H9 (cell line): ENCODE measurements around the gene CHPT1. TPM values are rescaled to one million over a fixed set of nuclear protein-coding genes. Genes with fewer than 3 reads are reported as not detected.
A peak's percentile ranks its signal among the peaks of the same experiment; 100 is the strongest.

Experiments used
- DNase-seq: peaks from one replicate; pipeline ENCODE4 v3.0.0-alpha.2; 2017
- H2AFZ ChIP-seq: one replicate; pipeline ENCODE4 v1.6.1; 2013; ENCODE audit warnings: mild to moderate bottlenecking, low read length, control low read depth, moderate library complexity
- H2AK5ac ChIP-seq: 2 replicates; pipeline ENCODE4 v1.6.1; 2013; ENCODE audit warnings: low read length, control low read depth, mixed read lengths; ENCODE audit not compliant: insufficient read length
- H2BK120ac ChIP-seq: one replicate; pipeline ENCODE4 v1.6.1; 2013; ENCODE audit warnings: low read depth, mild to moderate bottlenecking, low read length, control low read depth, inconsistent platforms; ENCODE audit not compliant: poor library complexity, severe bottlenecking
- H2BK12ac ChIP-seq: 2 replicates; pipeline ENCODE4 v1.6.1; 2013; ENCODE audit warnings: low read length, control low read depth, mixed read lengths, low read depth; ENCODE audit not compliant: insufficient read length
- H2BK15ac ChIP-seq: 2 replicates; pipeline ENCODE4 v1.6.1; 2013; ENCODE audit warnings: low read depth, low read length, control low read depth
- H2BK20ac ChIP-seq: one replicate; pipeline ENCODE4 v1.6.1; 2013; ENCODE audit warnings: low read depth, mild to moderate bottlenecking, low read length, control low read depth, inconsistent platforms; ENCODE audit not compliant: poor library complexity, severe bottlenecking
- H2BK5ac ChIP-seq: 2 replicates; pipeline ENCODE4 v1.6.1; 2013; ENCODE audit warnings: low read length, control low read depth, mixed read lengths; ENCODE audit not compliant: insufficient read length
- H3K14ac ChIP-seq: 2 replicates; pipeline ENCODE4 v1.6.1; 2013; ENCODE audit warnings: low read length, control low read depth; ENCODE audit not compliant: insufficient read depth
- H3K18ac ChIP-seq: 2 replicates; pipeline ENCODE4 v1.6.1; 2013; ENCODE audit warnings: low read depth, mild to moderate bottlenecking, mixed read lengths, low read length, control low read depth; ENCODE audit not compliant: insufficient read length
- H3K23ac ChIP-seq: 2 replicates; pipeline ENCODE4 v1.6.1; 2013; ENCODE audit warnings: low read length, control low read depth, mixed read lengths, low read depth; ENCODE audit not compliant: insufficient read length
- H3K23me2 ChIP-seq: 2 replicates; pipeline ENCODE4 v1.6.1; 2013; ENCODE audit warnings: low read depth, mild to moderate bottlenecking, mixed read lengths, low read length, control low read depth; ENCODE audit not compliant: insufficient read length, poor library complexity, severe bottlenecking
- H3K27ac ChIP-seq: 2 replicates; pipeline ENCODE4 v1.5.1; 2013; ENCODE audit warnings: low read length, control low read depth, mixed read lengths, low read depth; ENCODE audit not compliant: insufficient read length
- H3K27me3 ChIP-seq: 2 replicates; pipeline ENCODE4 v1.6.1; 2013; ENCODE audit warnings: low read length, control low read depth, inconsistent platforms; ENCODE audit not compliant: insufficient read depth
- H3K4ac ChIP-seq: 2 replicates; pipeline ENCODE4 v1.6.1; 2013; ENCODE audit warnings: low read depth, mild to moderate bottlenecking, control low read depth, inconsistent platforms, low read length, moderate library complexity
- H3K4me1 ChIP-seq: 2 replicates; pipeline ENCODE4 v1.6.1; 2013; ENCODE audit warnings: low read length, control low read depth, inconsistent platforms; ENCODE audit not compliant: insufficient read depth
- H3K4me2 ChIP-seq: 2 replicates; pipeline ENCODE4 v1.6.1; 2013; ENCODE audit warnings: low read length, control low read depth, mixed read lengths; ENCODE audit not compliant: insufficient read length, insufficient read depth
- H3K56ac ChIP-seq: 2 replicates; pipeline ENCODE4 v1.6.1; 2013; ENCODE audit warnings: low read depth, mild to moderate bottlenecking, mixed read lengths, low read length, control low read depth; ENCODE audit not compliant: insufficient read length
- H3K79me1 ChIP-seq: 2 replicates; pipeline ENCODE4 v1.6.1; 2013; ENCODE audit warnings: low read depth, mild to moderate bottlenecking, moderate library complexity, low read length, control low read depth, inconsistent platforms; ENCODE audit not compliant: insufficient read depth, poor library complexity, severe bottlenecking
- H3K79me2 ChIP-seq: 2 replicates; pipeline ENCODE4 v1.6.1; 2013; ENCODE audit warnings: low read length, control low read depth, inconsistent platforms; ENCODE audit not compliant: insufficient read depth
- H3K9ac ChIP-seq: 2 replicates; pipeline ENCODE4 v1.6.1; 2013; ENCODE audit warnings: low read length, control low read depth, mixed read lengths; ENCODE audit not compliant: insufficient read length; ENCODE audit errors: extremely low read depth
- H3K9me3 ChIP-seq: one replicate; pipeline ENCODE4 v1.6.1; 2013; ENCODE audit warnings: low read depth, low read length, inconsistent platforms; ENCODE audit not compliant: control insufficient read depth
- H3T11ph ChIP-seq: one replicate; pipeline ENCODE4 v1.6.1; 2013; ENCODE audit warnings: mild to moderate bottlenecking, low read length, control low read depth, inconsistent platforms
- H4K20me1 ChIP-seq: one replicate; pipeline ENCODE4 v1.6.1; 2013; ENCODE audit not compliant: control insufficient read depth, insufficient read length, insufficient read depth
- H4K5ac ChIP-seq: 2 replicates; pipeline ENCODE4 v1.6.1; 2013; ENCODE audit warnings: low read depth, mild to moderate bottlenecking, mixed read lengths, low read length, control low read depth; ENCODE audit not compliant: insufficient read length
- H4K8ac ChIP-seq: replicated peaks from 2 replicates; pipeline ENCODE4 v1.6.1; 2013; ENCODE audit warnings: low read length, control low read depth, mixed read lengths, low read depth; ENCODE audit not compliant: insufficient read length
- H4K91ac ChIP-seq: 2 replicates; pipeline ENCODE4 v1.6.1; 2013; ENCODE audit warnings: low read depth, mild to moderate bottlenecking, moderate library complexity, mixed read lengths, low read length, control low read depth; ENCODE audit not compliant: insufficient read length
- H3K27ac Mint-ChIP-seq, 3 experiments: 2 replicates in 2 of 3; 3 replicates in 1 of 3; pipeline ENCODE4 v1.8.0; 2020 to 2021; ENCODE audit warnings: mixed read lengths in 3 of 3, mild to moderate bottlenecking in 1 of 3, moderate library complexity in 1 of 3
- H3K27me3 Mint-ChIP-seq: 2 replicates; pipeline ENCODE4 v1.8.0; 2021; ENCODE audit warnings: low read depth, mild to moderate bottlenecking, moderate library complexity, mixed read lengths
- H3K36me3 Mint-ChIP-seq, 3 experiments: 2 replicates in 2 of 3; 3 replicates in 1 of 3; pipeline ENCODE4 v1.8.0; 2020 to 2021; ENCODE audit warnings: low read depth in 3 of 3, mixed read lengths in 3 of 3; ENCODE audit not compliant: insufficient read depth in 1 of 3
- H3K4me1 Mint-ChIP-seq, 2 experiments: 2 replicates each; pipeline ENCODE4 v1.8.0; 2020; ENCODE audit warnings: mixed read lengths in 2 of 2
- H3K4me3 Mint-ChIP-seq, 2 experiments: 2 replicates in 1 of 2; 3 replicates in 1 of 2; pipeline ENCODE4 v1.8.0; 2020 to 2021; ENCODE audit warnings: mild to moderate bottlenecking in 2 of 2, mixed read lengths in 2 of 2, moderate library complexity in 1 of 2
- H3K9me3 Mint-ChIP-seq, 2 experiments: 2 replicates in 1 of 2; 3 replicates in 1 of 2; pipeline ENCODE4 v1.8.0; 2020; ENCODE audit warnings: mild to moderate bottlenecking in 2 of 2, mixed read lengths in 2 of 2, moderate library complexity in 1 of 2
- WGBS: extraction: QIAGEN DNeasy Blood & Tissue Kit; methylation state at CpG from one replicate; pipeline ENCODE4 v1.1.7; 2013; ENCODE audit warnings: missing lambda C conversion rate, low lambda C conversion rate, mixed read lengths; ENCODE audit not compliant: insufficient read length; ENCODE audit errors: extremely low coverage; 5-methylcytosine and 5-hydroxymethylcytosine counted together
- total RNA-seq: library from RNA; stranded (reverse); gene quantifications from 2 replicates; pipeline ENCODE4 v1.2.1, GENCODE V29; 2021
- TF ChIP-seq, protein P1 (sequence below): fragments of 200-600 bp; sonication (generic); conservative IDR thresholded peaks from 3 replicates; pipeline ENCODE4 v1.8.0; 2021; ENCODE audit warnings: antibody characterized with exemption, mild to moderate bottlenecking

The CHPT1 gene
- total RNA-seq, 1 experiment from 2014 or later = 17.1 TPM

DNA sequence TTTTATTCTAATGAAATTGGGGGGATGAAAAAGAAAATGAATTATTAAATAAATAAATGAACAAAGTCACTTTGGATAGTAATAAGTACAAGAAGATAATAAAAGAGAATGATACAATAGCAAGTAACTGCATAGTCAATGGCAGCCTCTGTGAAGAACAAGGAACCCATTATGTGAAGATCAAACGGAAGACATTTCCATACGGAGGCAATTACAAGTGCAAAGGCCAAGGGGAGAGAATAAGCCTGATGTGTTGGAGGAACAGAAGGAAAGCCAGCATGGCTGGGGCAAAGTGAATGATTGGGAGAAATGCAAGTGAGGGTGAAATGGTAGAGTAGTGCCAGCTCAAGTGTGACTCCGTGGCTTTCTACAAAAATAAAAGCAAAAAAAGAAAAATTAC is 43.9 kb upstream of the CHPT1 start:
- Histone ChIP-seq H3K14ac (no peak overlapping the region), H4K5ac (no peak overlapping the region), H3K23ac (no peak overlapping the region), H3K4ac (no peak overlapping the region), H3K18ac (no peak overlapping the region), H4K91ac (no peak overlapping the region), H3K9me3 (no peaks in the 10 kb centered on the region), H3K27me3 (no peaks in the 10 kb centered on the region), H3K9ac (no peak overlapping the region), H3K4me1 (no peaks in the 10 kb centered on the region), H3K27ac (no peak overlapping the region), H2BK12ac (no peak overlapping the region), H3K79me1 (no peaks in the 10 kb centered on the region), H3T11ph (no peak overlapping the region), H3K79me2 (no peaks in the 10 kb centered on the region), H4K20me1 (no peaks in the 10 kb centered on the region), H2BK5ac (no peak overlapping the region), H3K56ac (no peak overlapping the region), H2BK120ac (no peak overlapping the region), H3K23me2 (no peaks in the 10 kb centered on the region), H2AK5ac (no peak overlapping the region), H4K8ac (no peak overlapping the region), H2BK20ac (no peak overlapping the region), H2AFZ (no peak overlapping the region), H3K4me2 (no peak overlapping the region), H2BK15ac (no peak overlapping the region)
- Mint-ChIP-seq H3K4me3 (no peak overlapping the region), H3K9me3 (no peaks in the 10 kb centered on the region), H3K4me1 (peaks cover 3 to 5% of the 10 kb centered on the region in 2 experiments; a peak in 3 of 4 replicates), H3K27ac (peak overlapping the region in 1 of 3 experiments; percentile 9; a peak in 1 of 7 replicates), H3K27me3 (peaks cover 2% of the 10 kb centered on the region), H3K36me3 (no peaks in the 10 kb centered on the region)
- WGBS = no CpG with 5 or more reads among the region's 3 CpGs
- no peak for DNase-seq
- TF ChIP-seq, protein P1, sequence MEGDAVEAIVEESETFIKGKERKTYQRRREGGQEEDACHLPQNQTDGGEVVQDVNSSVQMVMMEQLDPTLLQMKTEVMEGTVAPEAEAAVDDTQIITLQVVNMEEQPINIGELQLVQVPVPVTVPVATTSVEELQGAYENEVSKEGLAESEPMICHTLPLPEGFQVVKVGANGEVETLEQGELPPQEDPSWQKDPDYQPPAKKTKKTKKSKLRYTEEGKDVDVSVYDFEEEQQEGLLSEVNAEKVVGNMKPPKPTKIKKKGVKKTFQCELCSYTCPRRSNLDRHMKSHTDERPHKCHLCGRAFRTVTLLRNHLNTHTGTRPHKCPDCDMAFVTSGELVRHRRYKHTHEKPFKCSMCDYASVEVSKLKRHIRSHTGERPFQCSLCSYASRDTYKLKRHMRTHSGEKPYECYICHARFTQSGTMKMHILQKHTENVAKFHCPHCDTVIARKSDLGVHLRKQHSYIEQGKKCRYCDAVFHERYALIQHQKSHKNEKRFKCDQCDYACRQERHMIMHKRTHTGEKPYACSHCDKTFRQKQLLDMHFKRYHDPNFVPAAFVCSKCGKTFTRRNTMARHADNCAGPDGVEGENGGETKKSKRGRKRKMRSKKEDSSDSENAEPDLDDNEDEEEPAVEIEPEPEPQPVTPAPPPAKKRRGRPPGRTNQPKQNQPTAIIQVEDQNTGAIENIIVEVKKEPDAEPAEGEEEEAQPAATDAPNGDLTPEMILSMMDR = no peak
